Fibroblast of lung (primary cell): ENCODE data around the gene CBL.

Experiments
- EZH2 ChIP-seq: IDR thresholded peaks from 2 replicates; pipeline ENCODE4 v1.5.1; 2012; ENCODE audit warnings: low read length, control low read depth, mild to moderate bottlenecking; ENCODE audit errors: missing control alignments
- TF ChIP-seq, protein P1 (sequence below), 2 donors: IDR thresholded peaks in 1 of 2; conservative IDR thresholded peaks in 1 of 2; 1 replicate in 1 of 2; 2 replicates in 1 of 2; pipeline ENCODE4 v1.5.1; 2011 to 2012; ENCODE audit warnings: low read length in 2 of 2, control low read depth in 1 of 2, inconsistent platforms in 1 of 2, low read depth in 1 of 2, mild to moderate bottlenecking in 1 of 2

DNA sequence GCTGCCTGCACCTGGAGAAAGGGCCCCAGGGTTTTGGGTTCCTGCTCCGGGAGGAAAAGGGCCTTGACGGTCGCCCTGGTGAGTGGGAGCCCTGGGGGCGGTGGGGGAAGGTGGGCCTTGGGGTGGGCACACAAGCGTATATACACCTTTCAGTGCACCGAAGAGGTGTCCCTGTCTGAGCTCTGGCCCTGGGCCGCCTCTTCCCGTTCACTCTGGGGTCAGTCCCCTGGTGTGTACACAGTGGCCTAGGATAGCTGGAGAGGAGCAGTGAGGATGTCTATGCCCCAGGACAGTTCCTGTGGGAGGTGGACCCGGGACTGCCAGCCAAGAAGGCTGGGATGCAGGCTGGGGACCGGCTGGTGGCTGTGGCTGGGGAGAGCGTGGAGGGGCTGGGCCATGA, 18.1 kb upstream of the CBL start:
- TF ChIP-seq, protein P1, sequence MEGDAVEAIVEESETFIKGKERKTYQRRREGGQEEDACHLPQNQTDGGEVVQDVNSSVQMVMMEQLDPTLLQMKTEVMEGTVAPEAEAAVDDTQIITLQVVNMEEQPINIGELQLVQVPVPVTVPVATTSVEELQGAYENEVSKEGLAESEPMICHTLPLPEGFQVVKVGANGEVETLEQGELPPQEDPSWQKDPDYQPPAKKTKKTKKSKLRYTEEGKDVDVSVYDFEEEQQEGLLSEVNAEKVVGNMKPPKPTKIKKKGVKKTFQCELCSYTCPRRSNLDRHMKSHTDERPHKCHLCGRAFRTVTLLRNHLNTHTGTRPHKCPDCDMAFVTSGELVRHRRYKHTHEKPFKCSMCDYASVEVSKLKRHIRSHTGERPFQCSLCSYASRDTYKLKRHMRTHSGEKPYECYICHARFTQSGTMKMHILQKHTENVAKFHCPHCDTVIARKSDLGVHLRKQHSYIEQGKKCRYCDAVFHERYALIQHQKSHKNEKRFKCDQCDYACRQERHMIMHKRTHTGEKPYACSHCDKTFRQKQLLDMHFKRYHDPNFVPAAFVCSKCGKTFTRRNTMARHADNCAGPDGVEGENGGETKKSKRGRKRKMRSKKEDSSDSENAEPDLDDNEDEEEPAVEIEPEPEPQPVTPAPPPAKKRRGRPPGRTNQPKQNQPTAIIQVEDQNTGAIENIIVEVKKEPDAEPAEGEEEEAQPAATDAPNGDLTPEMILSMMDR (conservative IDR thresholded peaks at IDR 0.05 in 1 of 2, IDR thresholded peaks at IDR 0.05 in 1 of 2; ENCODE audit: low read depth in 1 of 2, low read length in 2 of 2), result no peak
- TF ChIP-seq EZH2, result no peak
